NCI-H345 treated with DMSO at 0.1 percent for 48 hours (cell line): Measurements from ENCODE around the gene MEGF10.

Source experiments
- DNase-seq: peaks from one replicate; lab custom pipeline; 2025; ENCODE audit not compliant: unreplicated experiment; lab: John Stamatoyannopoulos, UW

The MEGF10 gene

GRCh38 chr5:127508644-127509373 is 218.2 kb downstream of the MEGF10 start:
- DNase-seq, result no peak
